H9 (cell line): ENCODE measurements around the gene CYP1A1. TPM values are rescaled to one million over a fixed set of nuclear protein-coding genes. Genes with fewer than 3 reads are reported as not detected.
A peak's percentile ranks its signal among the peaks of the same experiment; 100 is the strongest.

ENCODE experiments used
- DNase-seq: peaks from one replicate; pipeline ENCODE4 v3.0.0-alpha.2; 2017
- H2AFZ ChIP-seq: one replicate; pipeline ENCODE4 v1.6.1; 2013; ENCODE audit warnings: mild to moderate bottlenecking, low read length, control low read depth, moderate library complexity
- H2AK5ac ChIP-seq: 2 replicates; pipeline ENCODE4 v1.6.1; 2013; ENCODE audit warnings: low read length, control low read depth, mixed read lengths; ENCODE audit not compliant: insufficient read length
- H2BK120ac ChIP-seq: one replicate; pipeline ENCODE4 v1.6.1; 2013; ENCODE audit warnings: low read depth, mild to moderate bottlenecking, low read length, control low read depth, inconsistent platforms; ENCODE audit not compliant: poor library complexity, severe bottlenecking
- H2BK12ac ChIP-seq: 2 replicates; pipeline ENCODE4 v1.6.1; 2013; ENCODE audit warnings: low read length, control low read depth, mixed read lengths, low read depth; ENCODE audit not compliant: insufficient read length
- H2BK15ac ChIP-seq: 2 replicates; pipeline ENCODE4 v1.6.1; 2013; ENCODE audit warnings: low read depth, low read length, control low read depth
- H2BK20ac ChIP-seq: one replicate; pipeline ENCODE4 v1.6.1; 2013; ENCODE audit warnings: low read depth, mild to moderate bottlenecking, low read length, control low read depth, inconsistent platforms; ENCODE audit not compliant: poor library complexity, severe bottlenecking
- H2BK5ac ChIP-seq: 2 replicates; pipeline ENCODE4 v1.6.1; 2013; ENCODE audit warnings: low read length, control low read depth, mixed read lengths; ENCODE audit not compliant: insufficient read length
- H3K14ac ChIP-seq: 2 replicates; pipeline ENCODE4 v1.6.1; 2013; ENCODE audit warnings: low read length, control low read depth; ENCODE audit not compliant: insufficient read depth
- H3K18ac ChIP-seq: 2 replicates; pipeline ENCODE4 v1.6.1; 2013; ENCODE audit warnings: low read depth, mild to moderate bottlenecking, mixed read lengths, low read length, control low read depth; ENCODE audit not compliant: insufficient read length
- H3K23ac ChIP-seq: 2 replicates; pipeline ENCODE4 v1.6.1; 2013; ENCODE audit warnings: low read length, control low read depth, mixed read lengths, low read depth; ENCODE audit not compliant: insufficient read length
- H3K23me2 ChIP-seq: 2 replicates; pipeline ENCODE4 v1.6.1; 2013; ENCODE audit warnings: low read depth, mild to moderate bottlenecking, mixed read lengths, low read length, control low read depth; ENCODE audit not compliant: insufficient read length, poor library complexity, severe bottlenecking
- H3K27ac ChIP-seq: 2 replicates; pipeline ENCODE4 v1.5.1; 2013; ENCODE audit warnings: low read length, control low read depth, mixed read lengths, low read depth; ENCODE audit not compliant: insufficient read length
- H3K27me3 ChIP-seq: 2 replicates; pipeline ENCODE4 v1.6.1; 2013; ENCODE audit warnings: low read length, control low read depth, inconsistent platforms; ENCODE audit not compliant: insufficient read depth
- H3K4ac ChIP-seq: 2 replicates; pipeline ENCODE4 v1.6.1; 2013; ENCODE audit warnings: low read depth, mild to moderate bottlenecking, control low read depth, inconsistent platforms, low read length, moderate library complexity
- H3K4me1 ChIP-seq: 2 replicates; pipeline ENCODE4 v1.6.1; 2013; ENCODE audit warnings: low read length, control low read depth, inconsistent platforms; ENCODE audit not compliant: insufficient read depth
- H3K4me2 ChIP-seq: 2 replicates; pipeline ENCODE4 v1.6.1; 2013; ENCODE audit warnings: low read length, control low read depth, mixed read lengths; ENCODE audit not compliant: insufficient read length, insufficient read depth
- H3K56ac ChIP-seq: 2 replicates; pipeline ENCODE4 v1.6.1; 2013; ENCODE audit warnings: low read depth, mild to moderate bottlenecking, mixed read lengths, low read length, control low read depth; ENCODE audit not compliant: insufficient read length
- H3K79me1 ChIP-seq: 2 replicates; pipeline ENCODE4 v1.6.1; 2013; ENCODE audit warnings: low read depth, mild to moderate bottlenecking, moderate library complexity, low read length, control low read depth, inconsistent platforms; ENCODE audit not compliant: insufficient read depth, poor library complexity, severe bottlenecking
- H3K79me2 ChIP-seq: 2 replicates; pipeline ENCODE4 v1.6.1; 2013; ENCODE audit warnings: low read length, control low read depth, inconsistent platforms; ENCODE audit not compliant: insufficient read depth
- H3K9ac ChIP-seq: 2 replicates; pipeline ENCODE4 v1.6.1; 2013; ENCODE audit warnings: low read length, control low read depth, mixed read lengths; ENCODE audit not compliant: insufficient read length; ENCODE audit errors: extremely low read depth
- H3K9me3 ChIP-seq: one replicate; pipeline ENCODE4 v1.6.1; 2013; ENCODE audit warnings: low read depth, low read length, inconsistent platforms; ENCODE audit not compliant: control insufficient read depth
- H3T11ph ChIP-seq: one replicate; pipeline ENCODE4 v1.6.1; 2013; ENCODE audit warnings: mild to moderate bottlenecking, low read length, control low read depth, inconsistent platforms
- H4K20me1 ChIP-seq: one replicate; pipeline ENCODE4 v1.6.1; 2013; ENCODE audit not compliant: control insufficient read depth, insufficient read length, insufficient read depth
- H4K5ac ChIP-seq: 2 replicates; pipeline ENCODE4 v1.6.1; 2013; ENCODE audit warnings: low read depth, mild to moderate bottlenecking, mixed read lengths, low read length, control low read depth; ENCODE audit not compliant: insufficient read length
- H4K8ac ChIP-seq: replicated peaks from 2 replicates; pipeline ENCODE4 v1.6.1; 2013; ENCODE audit warnings: low read length, control low read depth, mixed read lengths, low read depth; ENCODE audit not compliant: insufficient read length
- H4K91ac ChIP-seq: 2 replicates; pipeline ENCODE4 v1.6.1; 2013; ENCODE audit warnings: low read depth, mild to moderate bottlenecking, moderate library complexity, mixed read lengths, low read length, control low read depth; ENCODE audit not compliant: insufficient read length
- H3K27ac Mint-ChIP-seq, 3 experiments: 2 replicates in 2 of 3; 3 replicates in 1 of 3; pipeline ENCODE4 v1.8.0; 2020 to 2021; ENCODE audit warnings: mixed read lengths in 3 of 3, mild to moderate bottlenecking in 1 of 3, moderate library complexity in 1 of 3
- H3K27me3 Mint-ChIP-seq: 2 replicates; pipeline ENCODE4 v1.8.0; 2021; ENCODE audit warnings: low read depth, mild to moderate bottlenecking, moderate library complexity, mixed read lengths
- H3K36me3 Mint-ChIP-seq, 3 experiments: 2 replicates in 2 of 3; 3 replicates in 1 of 3; pipeline ENCODE4 v1.8.0; 2020 to 2021; ENCODE audit warnings: low read depth in 3 of 3, mixed read lengths in 3 of 3; ENCODE audit not compliant: insufficient read depth in 1 of 3
- H3K4me1 Mint-ChIP-seq, 2 experiments: 2 replicates each; pipeline ENCODE4 v1.8.0; 2020; ENCODE audit warnings: mixed read lengths in 2 of 2
- H3K4me3 Mint-ChIP-seq, 2 experiments: 2 replicates in 1 of 2; 3 replicates in 1 of 2; pipeline ENCODE4 v1.8.0; 2020 to 2021; ENCODE audit warnings: mild to moderate bottlenecking in 2 of 2, mixed read lengths in 2 of 2, moderate library complexity in 1 of 2
- H3K9me3 Mint-ChIP-seq, 2 experiments: 2 replicates in 1 of 2; 3 replicates in 1 of 2; pipeline ENCODE4 v1.8.0; 2020; ENCODE audit warnings: mild to moderate bottlenecking in 2 of 2, mixed read lengths in 2 of 2, moderate library complexity in 1 of 2
- CTCF ChIP-seq: fragments of 200-600 bp; sonication (generic); conservative IDR thresholded peaks from 3 replicates; pipeline ENCODE4 v1.8.0; 2021; ENCODE audit warnings: antibody characterized with exemption, mild to moderate bottlenecking
- WGBS: extraction: QIAGEN DNeasy Blood & Tissue Kit; methylation state at CpG from one replicate; pipeline ENCODE4 v1.1.7; 2013; ENCODE audit warnings: missing lambda C conversion rate, low lambda C conversion rate, mixed read lengths; ENCODE audit not compliant: insufficient read length; ENCODE audit errors: extremely low coverage; 5-methylcytosine and 5-hydroxymethylcytosine counted together
- total RNA-seq: library from RNA; stranded (reverse); gene quantifications from 2 replicates; pipeline ENCODE4 v1.2.1, GENCODE V29; 2021

CYP1A1 gene
- total RNA-seq, 1 experiment from 2014 or later: 0.33 TPM

- DNase-seq: no peak
- Mint-ChIP-seq H3K36me3 (peaks cover 0 to 2% (median 0%) of the 10 kb centered on the region in 3 experiments; a peak in 2 of 7 replicates), H3K27me3 (peaks cover 10% of the 10 kb centered on the region), H3K9me3 (no peaks in the 10 kb centered on the region), H3K27ac (peak overlapping the region; percentile 98 to 100 (median 99); a peak in 5 of 7 replicates), H3K4me1 (peaks cover 9 to 14% of the 10 kb centered on the region in 2 experiments), H3K4me3 (peak overlapping the region; percentile 100)
- Histone ChIP-seq H2BK12ac (no peak overlapping the region), H3K4me1 (no peaks in the 10 kb centered on the region), H2BK20ac (no peak overlapping the region), H2BK15ac (no peak overlapping the region), H3K9me3 (no peaks in the 10 kb centered on the region), H4K20me1 (no peaks in the 10 kb centered on the region), H4K8ac (peak overlapping the region; percentile 16), H3K9ac (peak overlapping the region; percentile 74), H3K18ac (peak overlapping the region; percentile 61), H2BK5ac (no peak overlapping the region), H3K4me2 (peak overlapping the region; percentile 82), H3K56ac (no peak overlapping the region), H3K79me2 (peaks cover 17% of the 10 kb centered on the region; the same call in 1 of the 2 replicates), H3K14ac (no peak overlapping the region), H4K91ac (no peak overlapping the region), H3K27ac (no peak overlapping the region), H3K27me3 (no peaks in the 10 kb centered on the region), H2AK5ac (no peak overlapping the region), H3K79me1 (peaks cover 3% of the 10 kb centered on the region), H3K23me2 (peaks cover 10% of the 10 kb centered on the region), H3K4ac (no peak overlapping the region), H4K5ac (no peak overlapping the region), H3K23ac (no peak overlapping the region), H2BK120ac (no peak overlapping the region), H2AFZ (peak overlapping the region; percentile 71), H3T11ph (no peak overlapping the region)
- WGBS: no CpG with 5 or more reads among the region's 10 CpGs
- TF ChIP-seq CTCF: no peak
Observed at GRCh38 chr15:74696398-74696729, 29.0 kb downstream of the CYP1A1 start.
